CD4-positive, alpha-beta T cell treated with Interleukin-6 at 100 ng/mL for 8 hours (primary cell): Measurements from ENCODE around the gene PRDM15.

ENCODE experiments used
- DNase-seq: peaks from one replicate; pipeline ENCODE4 v3.0.0-alpha.2; 2020; ENCODE audit warnings: mixed read lengths, low spot score

PRDM15 gene

GRCh38 chr21:41778930-41779600 lies 100.1 kb downstream of the PRDM15 start:
- no peak for DNase-seq

DNA sequence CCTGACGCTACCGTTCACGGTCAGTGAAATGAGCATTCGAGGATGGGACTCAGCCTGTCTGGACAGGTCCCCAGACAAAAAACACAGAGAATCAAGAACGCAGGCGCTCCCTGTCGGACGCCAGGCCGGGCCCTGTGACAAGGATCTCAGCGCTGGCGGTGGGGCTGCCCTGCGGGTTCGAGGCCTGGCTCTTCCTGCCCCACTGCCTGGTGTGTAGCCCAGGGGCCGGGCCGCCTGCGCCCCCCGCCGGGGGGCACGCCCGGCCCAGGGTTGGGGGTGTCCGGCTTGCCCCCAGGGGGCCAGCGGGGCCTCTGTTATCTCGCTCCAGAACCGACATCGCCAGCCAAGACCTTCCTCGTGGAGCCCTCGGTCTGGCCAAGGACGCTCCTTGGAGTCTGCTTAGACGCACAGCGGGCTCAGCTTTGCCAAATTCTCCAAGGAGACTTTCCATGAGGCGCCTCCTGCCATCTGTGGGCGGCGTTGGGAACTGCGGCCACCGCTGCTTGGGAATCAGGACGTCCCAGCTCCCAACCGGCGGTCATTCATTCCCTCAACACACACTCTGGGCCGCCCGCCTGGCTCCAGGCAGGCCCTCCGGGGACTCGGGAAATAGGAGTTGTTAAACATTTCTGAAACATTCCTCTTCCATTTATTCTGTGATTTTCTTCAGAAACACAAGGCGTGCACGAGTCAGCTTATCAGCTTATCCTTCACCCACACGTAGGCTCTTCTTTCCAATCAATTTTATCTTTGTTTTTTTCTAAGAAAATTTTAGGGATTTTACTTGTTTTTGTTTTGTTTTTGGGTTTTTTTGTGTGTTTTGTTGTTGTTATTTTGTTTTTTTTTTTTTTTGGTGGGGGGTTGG lies 101.0 kb downstream of the PRDM15 start:
- no peak for DNase-seq

DNA sequence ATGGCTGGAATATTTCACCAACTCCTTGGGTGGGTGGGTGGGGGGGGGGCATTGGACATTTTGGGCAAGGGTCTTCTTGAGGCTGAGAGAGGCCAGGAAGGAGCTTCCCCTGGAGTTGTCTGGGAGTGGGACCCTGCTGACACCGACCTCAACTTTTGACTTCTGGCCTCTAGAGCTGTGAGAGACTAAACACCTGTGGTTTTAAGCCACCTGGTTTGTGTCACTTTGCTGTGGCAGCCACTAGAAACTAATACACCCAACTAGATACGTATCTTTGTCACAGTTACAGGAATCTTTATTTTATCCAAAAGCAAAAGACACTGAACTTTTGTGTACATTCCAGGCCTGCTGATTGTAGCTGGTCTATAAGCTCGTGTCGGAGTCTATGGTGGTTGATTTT lies 102.4 kb downstream of the PRDM15 start:
- no peak for DNase-seq

DNA sequence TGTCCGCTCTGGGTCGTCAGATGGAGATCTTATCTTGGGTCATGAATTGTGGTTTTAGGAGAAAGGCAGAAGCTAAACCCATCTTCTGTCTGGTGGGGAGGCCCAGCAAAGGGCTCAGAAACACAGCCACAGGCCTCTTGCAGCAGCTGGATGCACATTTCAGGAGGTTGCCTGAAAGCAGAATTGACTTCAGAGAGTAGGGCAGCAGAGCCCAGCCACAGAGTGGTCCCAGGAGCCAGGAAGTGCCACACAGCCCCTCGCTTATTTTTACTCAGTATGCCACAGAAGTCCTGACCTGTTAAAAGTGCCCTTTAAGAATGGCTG lies 104.0 kb downstream of the PRDM15 start:
- DNase-seq = no peak

GRCh38 chr21:41774467-41775148 lies 104.5 kb downstream of the PRDM15 start:
- DNase-seq = no peak

GRCh38 chr21:41772351-41773080 lies 106.6 kb downstream of the PRDM15 start:
- no peak for DNase-seq

- DNase-seq = no peak
These were observed 107.6 kb downstream of the PRDM15 start for GRCh38 chr21:41771625-41771945.

DNA sequence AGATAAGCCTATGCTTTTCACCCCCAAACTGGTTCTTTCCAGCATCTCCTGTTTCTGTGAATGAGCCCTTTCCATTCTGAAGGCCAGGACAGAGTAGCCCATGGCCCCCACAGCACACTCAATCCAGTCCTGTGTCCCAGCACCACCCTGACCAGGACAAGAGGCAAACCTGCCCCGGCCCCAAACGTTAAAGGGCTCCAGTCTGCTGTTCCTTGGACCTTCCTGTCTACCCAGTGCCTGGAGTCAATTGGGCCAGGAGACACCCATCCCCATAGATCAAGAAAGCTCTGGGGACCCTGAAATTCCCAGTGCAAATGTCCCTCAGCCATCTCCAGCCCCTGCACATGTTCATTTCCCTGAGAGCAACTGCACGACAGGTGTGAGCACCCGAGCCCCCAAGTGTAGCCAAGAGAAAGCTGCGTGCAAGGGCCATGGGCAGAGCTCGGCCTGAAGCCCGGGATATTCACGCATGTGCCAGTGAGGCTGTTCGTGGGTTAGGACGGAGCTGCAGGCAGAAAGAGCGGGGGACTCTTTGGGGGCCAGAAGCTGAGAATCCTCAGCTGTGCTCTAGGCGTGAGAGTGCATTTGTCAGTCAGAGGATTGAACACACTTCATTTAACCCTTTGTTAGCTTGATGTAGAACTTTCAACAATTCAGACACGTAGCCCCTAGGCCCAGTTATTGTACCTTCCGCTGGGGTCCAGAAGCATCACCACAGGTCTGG lies 108.1 kb downstream of the PRDM15 start:
- no peak for DNase-seq

DNA sequence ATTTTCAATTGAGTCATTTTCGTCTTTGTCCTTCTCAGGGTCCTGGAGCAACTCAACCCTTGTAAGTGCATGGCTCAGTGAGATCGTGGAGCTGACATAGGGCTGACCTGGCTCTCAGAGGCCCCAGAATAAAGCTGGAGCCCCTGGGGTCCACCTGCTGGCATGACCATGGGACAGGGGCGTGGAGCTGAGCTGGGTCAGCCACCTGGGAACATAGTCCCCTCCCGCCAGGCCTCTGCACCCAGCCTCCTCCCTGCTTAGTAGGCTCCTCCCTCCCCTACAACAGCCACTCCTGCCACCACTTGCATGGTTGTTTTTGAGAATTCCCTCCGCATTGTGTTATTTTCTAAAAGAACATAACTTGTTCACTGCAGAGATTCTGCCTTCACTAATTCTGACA lies 109.2 kb downstream of the PRDM15 start:
- DNase-seq = no peak

DNA sequence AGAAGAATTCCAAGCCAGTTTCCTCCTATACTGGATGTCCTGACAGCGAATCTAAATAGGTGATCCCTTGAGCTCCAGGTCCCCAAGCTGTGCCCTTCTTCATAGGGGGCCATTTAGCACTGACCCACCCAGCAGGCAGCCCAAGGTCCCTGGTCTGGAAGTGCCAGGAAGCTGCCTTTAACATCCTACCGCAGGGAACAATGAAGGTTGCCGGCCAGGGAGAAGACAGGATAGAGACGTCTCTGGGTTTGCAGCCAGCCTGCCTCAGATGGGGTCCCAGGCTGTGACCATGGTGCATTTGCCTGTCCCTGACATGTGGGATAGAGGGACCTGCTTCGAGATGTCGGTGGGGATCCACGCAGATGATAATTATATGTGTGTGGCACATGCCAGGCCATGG lies 109.6 kb downstream of the PRDM15 start:
- DNase-seq = no peak

GRCh38 chr21:41769111-41769510 lies 110.0 kb downstream of the PRDM15 start:
- no peak for DNase-seq

- DNase-seq = no peak
These were observed 110.6 kb downstream of the PRDM15 start for GRCh38 chr21:41768437-41769042.

- no peak for DNase-seq
These were observed 111.3 kb downstream of the PRDM15 start for GRCh38 chr21:41767606-41768436.

DNA sequence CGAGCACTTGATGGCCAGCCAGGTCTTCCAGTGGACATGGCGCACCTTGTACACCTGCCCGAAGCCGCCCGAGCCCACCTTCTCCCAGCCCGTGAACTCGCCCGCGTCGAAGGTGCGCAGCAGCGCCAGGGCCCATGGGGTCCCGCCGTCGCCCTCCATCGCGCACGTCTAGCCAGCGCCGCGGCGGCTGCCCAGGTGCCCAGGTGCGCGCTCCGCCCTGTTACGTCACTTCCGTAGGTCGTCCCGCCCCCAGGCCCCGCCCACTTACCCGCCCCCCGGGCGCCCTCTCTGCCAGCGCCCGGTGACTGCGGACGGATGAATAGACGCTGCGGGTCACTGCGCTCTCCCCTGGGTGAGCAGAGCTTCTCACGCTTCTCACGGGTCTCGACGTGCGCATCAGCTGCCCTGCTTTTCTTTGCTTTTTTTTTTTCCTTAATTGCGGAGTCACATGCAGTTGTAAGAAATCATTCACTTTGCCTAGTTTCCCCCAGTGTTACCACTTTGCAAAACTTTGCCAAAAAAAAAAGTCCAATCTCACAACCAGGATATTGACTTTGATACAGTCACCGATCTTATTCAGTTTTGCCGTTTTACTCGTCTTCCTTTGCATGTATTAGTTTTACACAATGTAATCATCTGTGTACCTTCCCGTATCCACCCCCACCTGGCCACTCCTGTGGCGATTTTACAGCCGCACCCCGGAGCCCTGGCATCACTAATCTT lies 112.1 kb downstream of the PRDM15 start, which contains the start of gene RIPK4:
RIPK4 (minus strand) TSS at position 170 of the 723 bp plus-strand sequence; CDS start at position 159, 11 bp downstream.
- DNase-seq = peak; percentile 33

DNA sequence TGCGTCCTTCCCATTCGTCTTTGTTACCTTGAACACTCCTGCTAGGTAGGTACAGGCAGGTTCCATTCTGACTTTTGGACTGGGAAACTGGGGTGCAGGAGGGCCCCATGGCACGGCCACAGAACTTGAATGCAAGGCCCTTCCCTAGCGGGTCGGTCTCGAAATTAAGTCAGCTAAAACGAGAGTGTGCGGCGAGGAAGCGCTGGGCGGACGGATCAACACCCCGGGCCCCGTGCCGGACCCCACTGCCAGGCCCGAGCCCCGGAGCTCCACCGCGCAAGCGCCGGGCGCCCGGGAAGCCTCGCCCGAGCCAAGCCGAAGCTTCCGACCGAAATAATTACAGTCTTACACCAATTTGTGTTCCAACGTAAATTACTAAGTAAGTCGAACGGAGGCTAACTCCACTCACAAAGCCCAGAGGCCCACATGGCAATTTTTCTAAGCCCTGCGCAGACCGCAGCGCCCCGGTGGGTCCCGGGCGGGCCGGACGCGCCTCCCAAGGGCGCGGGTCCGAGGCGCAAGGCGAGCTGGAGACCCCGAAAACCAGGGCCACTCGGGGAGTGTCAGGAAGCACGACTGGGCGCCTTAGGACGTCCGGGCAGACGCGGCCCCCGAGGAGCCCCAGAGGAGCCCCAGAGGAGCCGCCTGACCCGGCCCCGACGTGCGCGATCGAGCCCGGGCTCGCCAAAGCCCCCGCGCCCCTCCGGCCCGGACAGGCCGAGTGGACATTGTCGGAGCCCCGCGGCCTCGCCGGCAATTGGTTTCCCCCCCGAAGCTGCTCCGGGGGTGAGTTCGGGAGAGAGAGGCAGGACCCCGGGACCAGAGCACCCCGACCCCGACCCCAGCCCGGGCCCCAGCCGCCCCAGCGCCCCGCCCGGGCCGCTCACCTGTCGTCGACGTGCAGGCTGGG lies 112.9 kb downstream of the PRDM15 start:
- DNase-seq = no peak

- DNase-seq = no peak
These were observed 113.7 kb downstream of the PRDM15 start for GRCh38 chr21:41765420-41765821.

GRCh38 chr21:41764558-41765419 lies 114.4 kb downstream of the PRDM15 start:
- DNase-seq = no peak

GRCh38 chr21:41763996-41764395 lies 115.1 kb downstream of the PRDM15 start:
- DNase-seq = no peak
